ENCODE measurements around the gene CCDC81. TPM values are rescaled to one million over a fixed set of nuclear protein-coding genes. Genes with fewer than 3 reads are reported as not detected.

The CCDC81 gene
- total and polyA plus RNA-seq, 2 donors (not counting 1 experiment from before 2014, with no cell fraction given): 0.66 to 7.0 TPM

DNA sequence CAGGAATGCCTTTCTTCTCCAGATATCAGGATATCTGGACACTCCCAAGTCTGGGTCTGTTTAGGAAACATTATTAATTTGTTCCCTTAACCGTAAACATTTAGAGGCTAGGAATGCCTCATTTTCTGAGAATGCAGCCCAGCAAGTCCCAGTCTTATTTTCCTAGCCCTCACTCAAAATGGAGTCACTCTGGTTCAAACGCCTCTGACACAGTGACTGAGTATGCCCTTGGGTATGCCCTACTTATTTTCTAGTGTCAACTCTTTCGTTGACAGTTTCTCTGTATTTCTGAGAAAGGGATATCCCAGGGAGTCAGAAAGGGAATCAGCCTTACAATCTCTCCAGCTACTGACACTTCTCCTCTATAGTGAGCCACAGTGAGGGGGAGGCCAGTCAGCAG is 16.0 kb upstream of the CCDC81 start:
- DNase-seq (ENCODE audit: low read depth in 2 of 2): no peak
- Histone ChIP-seq H3K27ac (ENCODE audit: insufficient read depth, low read length) (no peak overlapping the region), H3K79me2 (ENCODE audit: control insufficient read depth, insufficient read depth, low read length) (no peaks in the 10 kb centered on the region)

DNA sequence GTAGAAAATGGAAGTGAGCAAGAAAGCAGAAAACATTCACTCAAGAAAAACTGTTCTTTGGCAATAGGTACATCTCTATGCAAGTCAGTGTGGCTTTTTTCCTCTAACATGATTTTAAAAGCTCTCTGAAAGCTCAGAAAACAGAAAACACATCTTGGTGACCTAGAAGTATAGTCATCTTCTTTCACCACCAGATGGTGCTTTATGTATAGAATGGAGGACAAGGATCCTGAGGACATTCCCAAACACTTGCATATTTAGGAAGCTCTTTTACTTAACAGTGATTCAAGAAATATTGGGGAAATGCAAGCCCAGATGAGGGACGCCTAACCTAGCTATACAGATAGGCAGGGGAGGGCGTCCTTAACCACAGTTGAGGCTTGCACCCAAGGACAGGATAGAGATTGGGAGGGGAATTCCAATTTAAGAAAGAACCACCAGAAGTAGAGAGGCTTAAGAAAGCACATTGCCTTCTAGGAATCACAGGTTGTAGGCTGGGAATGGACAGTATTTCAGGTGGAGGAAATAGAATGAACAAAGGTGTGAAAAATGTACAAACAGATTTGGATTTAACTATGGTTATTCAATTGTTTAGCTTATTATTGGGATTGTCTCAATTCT is 13.8 kb upstream of the CCDC81 start:
- Histone ChIP-seq H3K36me3 (ENCODE audit: control insufficient read depth, insufficient read depth, low read length) (no peaks in the 10 kb centered on the region), H3K9ac (ENCODE audit: insufficient read depth, low read length) (no peak overlapping the region), H3K4me2 (ENCODE audit: extremely low read depth, insufficient read depth, low read length) (no peak overlapping the region), H2AFZ (ENCODE audit: low read length) (no peak overlapping the region), H3K79me2 (ENCODE audit: control insufficient read depth, insufficient read depth, low read length) (no peaks in the 10 kb centered on the region), H3K27me3 (ENCODE audit: control insufficient read depth, insufficient read depth, low read length) (no peaks in the 10 kb centered on the region), H3K9me3 (ENCODE audit: control insufficient read depth, insufficient read depth, low read depth, low read length) (no peaks in the 10 kb centered on the region), H3K4me3 (replicated peaks in 1 of 4; ENCODE audit: control extremely low read depth in 1 of 4, insufficient read depth in 1 of 4, low read depth in 3 of 4, low read length in 4 of 4) (no peak overlapping the region), H4K20me1 (ENCODE audit: control insufficient read depth, extremely low read depth, insufficient read depth, low read length) (no peaks in the 10 kb centered on the region), H3K27ac (ENCODE audit: insufficient read depth, low read length) (no peak overlapping the region), H3K4me1 (ENCODE audit: control insufficient read depth, extremely low read depth, insufficient read depth, low read length) (peaks cover 2% of the 10 kb centered on the region)
- TF ChIP-seq, protein P1, sequence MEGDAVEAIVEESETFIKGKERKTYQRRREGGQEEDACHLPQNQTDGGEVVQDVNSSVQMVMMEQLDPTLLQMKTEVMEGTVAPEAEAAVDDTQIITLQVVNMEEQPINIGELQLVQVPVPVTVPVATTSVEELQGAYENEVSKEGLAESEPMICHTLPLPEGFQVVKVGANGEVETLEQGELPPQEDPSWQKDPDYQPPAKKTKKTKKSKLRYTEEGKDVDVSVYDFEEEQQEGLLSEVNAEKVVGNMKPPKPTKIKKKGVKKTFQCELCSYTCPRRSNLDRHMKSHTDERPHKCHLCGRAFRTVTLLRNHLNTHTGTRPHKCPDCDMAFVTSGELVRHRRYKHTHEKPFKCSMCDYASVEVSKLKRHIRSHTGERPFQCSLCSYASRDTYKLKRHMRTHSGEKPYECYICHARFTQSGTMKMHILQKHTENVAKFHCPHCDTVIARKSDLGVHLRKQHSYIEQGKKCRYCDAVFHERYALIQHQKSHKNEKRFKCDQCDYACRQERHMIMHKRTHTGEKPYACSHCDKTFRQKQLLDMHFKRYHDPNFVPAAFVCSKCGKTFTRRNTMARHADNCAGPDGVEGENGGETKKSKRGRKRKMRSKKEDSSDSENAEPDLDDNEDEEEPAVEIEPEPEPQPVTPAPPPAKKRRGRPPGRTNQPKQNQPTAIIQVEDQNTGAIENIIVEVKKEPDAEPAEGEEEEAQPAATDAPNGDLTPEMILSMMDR (conservative IDR thresholded peaks at IDR 0.05 in 1 of 2, IDR thresholded peaks at IDR 0.05 in 1 of 2; ENCODE audit: low read depth in 1 of 2, low read length in 2 of 2): peak; percentile 33 to 52
- no peak for TF ChIP-seq EZH2 (IDR thresholded peaks at IDR 0.05; ENCODE audit: low read length, missing control alignments)
- DNase-seq (ENCODE audit: low read depth in 2 of 2): peak; percentile 50 to 73

More for the DNA sequence above, 16.0 kb upstream of the CCDC81 start:
- Histone ChIP-seq H3K4me1 (ENCODE audit: control insufficient read depth, extremely low read depth, insufficient read depth, low read length) (no peaks in the 10 kb centered on the region), H2AFZ (ENCODE audit: low read length) (no peak overlapping the region), H3K9me3 (ENCODE audit: control insufficient read depth, insufficient read depth, low read depth, low read length) (no peaks in the 10 kb centered on the region), H3K4me2 (ENCODE audit: extremely low read depth, insufficient read depth, low read length) (no peak overlapping the region), H3K9ac (ENCODE audit: insufficient read depth, low read length) (no peak overlapping the region), H3K27me3 (ENCODE audit: control insufficient read depth, insufficient read depth, low read length) (no peaks in the 10 kb centered on the region), H3K36me3 (ENCODE audit: control insufficient read depth, insufficient read depth, low read length) (no peaks in the 10 kb centered on the region), H3K4me3 (replicated peaks in 1 of 4; ENCODE audit: control extremely low read depth in 1 of 4, insufficient read depth in 1 of 4, low read depth in 3 of 4, low read length in 4 of 4) (no peak overlapping the region), H4K20me1 (ENCODE audit: control insufficient read depth, extremely low read depth, insufficient read depth, low read length) (no peaks in the 10 kb centered on the region)
- TF ChIP-seq, protein P1 (conservative IDR thresholded peaks at IDR 0.05 in 1 of 2, IDR thresholded peaks at IDR 0.05 in 1 of 2; ENCODE audit: low read depth in 1 of 2, low read length in 2 of 2): no peak
- TF ChIP-seq EZH2 (IDR thresholded peaks at IDR 0.05; ENCODE audit: low read length, missing control alignments): no peak

DNA sequence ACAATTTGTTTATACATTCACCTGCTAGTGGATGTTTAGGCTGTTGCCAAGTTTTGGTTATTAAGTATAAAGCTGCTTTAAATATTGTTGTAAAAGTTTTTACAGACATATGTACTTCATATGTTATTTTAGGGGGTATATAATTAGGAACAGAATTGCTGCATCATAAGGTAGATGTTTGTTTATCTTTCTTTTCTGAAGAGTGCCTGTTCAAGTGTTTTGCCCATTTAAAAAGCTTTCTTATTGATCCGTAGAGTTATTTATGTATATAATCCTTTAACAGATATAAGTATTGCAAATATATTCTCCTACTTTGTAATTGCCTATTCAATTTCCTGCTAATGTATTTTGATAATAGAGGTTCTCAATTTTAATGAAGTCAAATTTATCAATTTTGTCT is 11.3 kb upstream of the CCDC81 start:
- Histone ChIP-seq H3K4me3 (replicated peaks in 1 of 4; ENCODE audit: control extremely low read depth in 1 of 4, insufficient read depth in 1 of 4, low read depth in 3 of 4, low read length in 4 of 4) (no peak overlapping the region), H3K4me2 (ENCODE audit: extremely low read depth, insufficient read depth, low read length) (no peak overlapping the region), H3K27ac (ENCODE audit: insufficient read depth, low read length) (no peak overlapping the region), H3K79me2 (ENCODE audit: control insufficient read depth, insufficient read depth, low read length) (no peaks in the 10 kb centered on the region), H3K9ac (ENCODE audit: insufficient read depth, low read length) (no peak overlapping the region), H3K9me3 (ENCODE audit: control insufficient read depth, insufficient read depth, low read depth, low read length) (no peaks in the 10 kb centered on the region), H4K20me1 (ENCODE audit: control insufficient read depth, extremely low read depth, insufficient read depth, low read length) (no peaks in the 10 kb centered on the region), H3K27me3 (ENCODE audit: control insufficient read depth, insufficient read depth, low read length) (no peaks in the 10 kb centered on the region), H2AFZ (ENCODE audit: low read length) (no peak overlapping the region), H3K36me3 (ENCODE audit: control insufficient read depth, insufficient read depth, low read length) (no peaks in the 10 kb centered on the region), H3K4me1 (ENCODE audit: control insufficient read depth, extremely low read depth, insufficient read depth, low read length) (peaks cover 2% of the 10 kb centered on the region)
- no peak for DNase-seq (ENCODE audit: low read depth in 2 of 2)
- TF ChIP-seq EZH2 (IDR thresholded peaks at IDR 0.05; ENCODE audit: low read length, missing control alignments): no peak
- TF ChIP-seq, protein P1 (conservative IDR thresholded peaks at IDR 0.05 in 1 of 2, IDR thresholded peaks at IDR 0.05 in 1 of 2; ENCODE audit: low read depth in 1 of 2, low read length in 2 of 2): no peak
